Upper lobe of left lung (tissue), 4 donors: ENCODE measurements around the gene RANBP3L.

Experiments used
- EP300 ChIP-seq, 4 donors: sonication (generic); formaldehyde crosslinking; IDR thresholded peaks; one replicate each; pipeline ENCODE4 v1.5.1; 2017; ENCODE audit warnings: antibody characterized with exemption in 4 of 4, control low read depth in 2 of 4
- POLR2A ChIP-seq, 4 donors: fragments of 450-650 bp; IDR thresholded peaks; one replicate each; pipeline ENCODE4 v1.5.1; 2016 to 2017; ENCODE audit warnings: antibody characterized with exemption in 4 of 4, mild to moderate bottlenecking in 2 of 4
- POLR2AphosphoS5 ChIP-seq, 2 donors: sonication (generic); formaldehyde crosslinking; IDR thresholded peaks; one replicate each; pipeline ENCODE4 v1.5.1; 2017; ENCODE audit warnings: antibody characterized with exemption in 2 of 2
- TF ChIP-seq, protein P1 (sequence below), 6 experiments: fragments of 450-650 bp in 4 of 6; fragments of 200-600 bp in 2 of 6; sonication (generic) in 2 of 6; IDR thresholded peaks; one replicate each; pipeline ENCODE4 v1.5.1; 2016 to 2019; ENCODE audit warnings: antibody characterized with exemption in 6 of 6

DNA sequence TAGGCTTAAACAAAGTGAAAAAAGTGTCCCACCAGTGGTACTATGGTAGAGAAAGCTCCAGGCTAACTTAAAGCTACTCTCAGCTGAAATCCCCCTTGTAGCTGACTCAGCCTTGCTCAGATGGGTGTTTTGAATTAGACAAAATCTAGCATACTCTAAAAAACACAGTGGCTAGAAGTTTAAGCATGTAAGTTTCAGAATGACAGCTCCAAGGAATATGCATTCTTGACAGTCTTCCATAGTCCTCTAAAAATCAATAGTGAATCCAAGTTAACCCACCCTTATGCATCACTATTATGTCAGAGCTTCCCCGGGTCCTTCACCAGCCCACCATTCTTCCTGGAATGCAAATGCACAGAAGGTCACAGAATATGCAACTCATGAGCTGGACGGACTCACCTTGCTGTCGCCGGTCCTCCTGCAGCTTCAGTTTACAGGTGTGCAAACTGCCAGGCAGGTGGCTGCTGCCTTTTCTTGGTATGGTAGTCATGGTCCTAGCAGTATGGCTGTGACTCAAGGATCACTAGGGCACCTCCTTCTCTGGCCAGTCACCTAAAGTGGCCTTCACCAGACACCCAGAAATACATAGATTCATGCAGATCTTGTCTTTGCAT lies 668 bp downstream of the RANBP3L start:
- TF ChIP-seq, protein P1, sequence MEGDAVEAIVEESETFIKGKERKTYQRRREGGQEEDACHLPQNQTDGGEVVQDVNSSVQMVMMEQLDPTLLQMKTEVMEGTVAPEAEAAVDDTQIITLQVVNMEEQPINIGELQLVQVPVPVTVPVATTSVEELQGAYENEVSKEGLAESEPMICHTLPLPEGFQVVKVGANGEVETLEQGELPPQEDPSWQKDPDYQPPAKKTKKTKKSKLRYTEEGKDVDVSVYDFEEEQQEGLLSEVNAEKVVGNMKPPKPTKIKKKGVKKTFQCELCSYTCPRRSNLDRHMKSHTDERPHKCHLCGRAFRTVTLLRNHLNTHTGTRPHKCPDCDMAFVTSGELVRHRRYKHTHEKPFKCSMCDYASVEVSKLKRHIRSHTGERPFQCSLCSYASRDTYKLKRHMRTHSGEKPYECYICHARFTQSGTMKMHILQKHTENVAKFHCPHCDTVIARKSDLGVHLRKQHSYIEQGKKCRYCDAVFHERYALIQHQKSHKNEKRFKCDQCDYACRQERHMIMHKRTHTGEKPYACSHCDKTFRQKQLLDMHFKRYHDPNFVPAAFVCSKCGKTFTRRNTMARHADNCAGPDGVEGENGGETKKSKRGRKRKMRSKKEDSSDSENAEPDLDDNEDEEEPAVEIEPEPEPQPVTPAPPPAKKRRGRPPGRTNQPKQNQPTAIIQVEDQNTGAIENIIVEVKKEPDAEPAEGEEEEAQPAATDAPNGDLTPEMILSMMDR (IDR thresholded peaks at IDR 0.05): no peak
- TF ChIP-seq POLR2A (IDR thresholded peaks at IDR 0.05) (no peak), EP300 (IDR thresholded peaks at IDR 0.05) (no peak), POLR2AphosphoS5 (IDR thresholded peaks at IDR 0.05) (no peak)
